Mucosa of descending colon (tissue), 3 donors: ENCODE data around the gene VPS13D. TPM values are rescaled to one million over a fixed set of nuclear protein-coding genes. Genes with fewer than 3 reads are reported as not detected.
"Not testable (repeated sequence)": the region's sequence is repeated elsewhere in the genome, so short reads cannot be mapped to it uniquely, and the experiment has no call there.

Source experiments
- ATAC-seq: fragments of 200-7000 bp; cut with Tn5 transposase; one replicate; pipeline ENCODE4 v1.9.1; 2020; ENCODE audit warnings: mild to moderate bottlenecking, moderate library complexity
- DNase-seq, 3 donors: peaks; one replicate each; pipeline ENCODE4 v3.0.0-alpha.2; 2020
- H3K36me3 ChIP-seq: fragments of 200-600 bp; one replicate; pipeline ENCODE4 v1.8.0; 2021; ENCODE audit warnings: low read depth, mild to moderate bottlenecking
- H3K4me1 ChIP-seq: fragments of 200-600 bp; one replicate; pipeline ENCODE4 v1.8.0; 2021; ENCODE audit warnings: low read depth, mild to moderate bottlenecking
- H3K4me3 ChIP-seq: fragments of 200-600 bp; one replicate; pipeline ENCODE4 v1.8.0; 2021; ENCODE audit warnings: mild to moderate bottlenecking
- H3K9me3 ChIP-seq: fragments of 200-600 bp; one replicate; pipeline ENCODE4 v1.8.0; 2021; ENCODE audit warnings: mild to moderate bottlenecking
- CTCF ChIP-seq: fragments of 200-600 bp; IDR thresholded peaks from one replicate; pipeline ENCODE4 v1.8.0; 2022; ENCODE audit warnings: antibody characterized with exemption, mild to moderate bottlenecking
- intact Hi-C, 2 donors: fragments of 100-400 bp; cut with DNase I in 1 of 2; cut with micrococcal nuclease in 1 of 2; formaldehyde crosslinking; loops; one replicate each; pipeline versions ENCODE4 v1.11.0 to v1.11.1; 2022; cut with DNase I, micrococcal nuclease
- total RNA-seq, 3 donors: library from RNA; stranded (reverse); fragmentation: NEBNext Ultra II Directional in 2 of 3; extraction: Animal tissue kit (Norgen Biotek cat#: 25700) in 2 of 3; gene quantifications; one replicate each; pipeline versions ENCODE4 v1.2.1 to v1.2.4, GENCODE V29; 2021 to 2023
- donor health status: DM: no; HTN: no; CAD: no; lungs with moderate emphysema.
- donor health status: DM: no; HTN: no; CAD: no.
- donor health status: DM: no; HTN: yes; CAD: no.

VPS13D gene
- total RNA-seq, 3 donors from 2014 or later: 70.1 to 96.6 (median 96.6) TPM

GRCh38 chr1:12537294-12537693 lies 307.5 kb downstream of the VPS13D start:
- Histone ChIP-seq H3K4me3 (no peak overlapping the region), H3K9me3 (no peaks in the 10 kb centered on the region), H3K4me1 (no peaks in the 10 kb centered on the region), H3K36me3 (no peaks in the 10 kb centered on the region)
- ATAC-seq (no peak), DNase-seq (no peak)
- TF ChIP-seq CTCF: no peak
- intact Hi-C loops: no loop called here

GRCh38 chr1:12537906-12538461 lies 308.2 kb downstream of the VPS13D start:
- DNase-seq: no peak
- no peaks in the 10 kb centered on the region for H3K9me3 ChIP-seq

GRCh38 chr1:12538536-12538935 lies 308.7 kb downstream of the VPS13D start:
- H3K4me1 ChIP-seq, H3K9me3 ChIP-seq, H3K36me3 ChIP-seq, H3K4me3 ChIP-seq, ATAC-seq, intact Hi-C loops, DNase-seq: not testable (repeated sequence)

More at GRCh38 chr1:12537906-12538461, 308.2 kb downstream of the VPS13D start:
- H3K4me3 ChIP-seq: no peak overlapping the region
- TF ChIP-seq CTCF: no peak
- intact Hi-C loops: no loop called here
- no peaks in the 10 kb centered on the region for H3K36me3 ChIP-seq
- no peaks in the 10 kb centered on the region for H3K4me1 ChIP-seq
- ATAC-seq: no peak

- Histone ChIP-seq H3K9me3 (no peaks in the 10 kb centered on the region), H3K4me3 (no peak overlapping the region), H3K36me3 (no peaks in the 10 kb centered on the region), H3K4me1 (peaks cover 4% of the 10 kb centered on the region)
- TF ChIP-seq CTCF: no peak
- ATAC-seq (no peak), DNase-seq (no peak)
- intact Hi-C loops: no loop called here
These were observed 309.5 kb downstream of the VPS13D start for GRCh38 chr1:12539320-12539704.

GRCh38 chr1:12539705-12540579 lies 310.1 kb downstream of the VPS13D start:
- Histone ChIP-seq H3K36me3 (no peaks in the 10 kb centered on the region), H3K4me1 (peaks cover 5% of the 10 kb centered on the region), H3K4me3 (no peak overlapping the region), H3K9me3 (no peaks in the 10 kb centered on the region)
- intact Hi-C loops: no loop called here
- TF ChIP-seq CTCF: no peak
- peak; percentile 54 for ATAC-seq
- peak; percentile 45 to 80 (median 55) for DNase-seq

- H3K4me1 ChIP-seq: peaks cover 5% of the 10 kb centered on the region
- ATAC-seq (no peak), DNase-seq (no peak)
- TF ChIP-seq CTCF: no peak
- H3K36me3 ChIP-seq: no peaks in the 10 kb centered on the region
- H3K4me3 ChIP-seq: no peak overlapping the region
- H3K9me3 ChIP-seq: no peaks in the 10 kb centered on the region
- intact Hi-C loops: no loop called here
These were observed 310.9 kb downstream of the VPS13D start for GRCh38 chr1:12540580-12541273.
